ENCODE measurements around the gene CD164. TPM values are rescaled to one million over a fixed set of nuclear protein-coding genes. Genes with fewer than 3 reads are reported as not detected.

Gene CD164
- total RNA-seq, 4 donors from 2014 or later, result 284 to 415 (median 340) TPM

DNA sequence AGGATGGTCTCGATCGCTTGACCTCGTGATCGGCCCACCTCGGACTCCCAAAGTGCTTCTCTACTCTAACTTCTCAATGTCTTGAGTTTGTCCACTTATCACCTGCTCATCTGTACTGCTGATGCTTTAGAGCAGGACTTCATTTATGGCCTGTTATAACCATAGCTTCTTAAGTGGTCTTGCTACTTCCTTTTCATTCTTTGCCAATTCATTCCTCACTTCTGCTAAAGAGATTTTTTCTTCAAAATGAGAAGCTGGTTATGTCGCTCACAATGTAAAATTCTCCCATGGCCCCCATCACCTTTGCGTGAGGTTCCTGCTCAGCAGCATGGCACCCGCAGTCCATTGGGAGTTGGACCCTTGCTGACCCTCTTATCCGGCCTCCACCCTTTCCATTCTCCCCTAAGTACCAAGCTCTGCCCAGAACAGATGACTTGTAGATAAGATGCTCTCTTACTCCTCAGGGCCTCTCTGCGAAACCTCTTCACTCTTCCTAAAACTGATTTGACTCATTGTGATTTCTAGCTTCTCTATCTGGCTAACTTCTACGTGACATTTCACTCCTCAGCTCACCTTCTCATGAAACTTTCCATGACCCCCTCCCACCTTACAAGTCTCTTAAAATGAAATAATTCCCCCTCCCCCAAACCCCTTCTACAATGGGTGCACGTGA, 13.9 kb upstream of the CD164 start:
- WGBS, 2 donors, result 94 to 96% methylated on average over 12 of the region's 12 CpGs

DNA sequence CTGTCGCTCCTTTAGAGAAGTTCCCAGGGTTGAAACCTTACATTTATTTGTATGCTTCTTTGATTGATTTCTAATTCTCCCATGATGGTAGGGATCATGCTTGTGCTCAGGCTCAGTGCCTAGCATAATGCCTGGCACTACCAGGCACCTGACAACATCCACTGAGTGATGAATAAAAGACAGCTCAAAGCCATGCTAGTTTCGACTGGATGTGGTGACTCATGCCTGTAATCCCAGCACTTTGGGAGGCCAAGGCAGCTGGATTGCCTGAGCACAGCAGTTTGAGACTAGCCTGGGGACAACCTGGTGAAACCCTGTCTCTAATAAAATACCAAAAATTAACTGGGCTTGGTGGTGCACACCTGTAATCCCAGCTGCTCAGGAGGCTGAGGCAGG, 11.6 kb upstream of the CD164 start:
- TF ChIP-seq, protein P1, sequence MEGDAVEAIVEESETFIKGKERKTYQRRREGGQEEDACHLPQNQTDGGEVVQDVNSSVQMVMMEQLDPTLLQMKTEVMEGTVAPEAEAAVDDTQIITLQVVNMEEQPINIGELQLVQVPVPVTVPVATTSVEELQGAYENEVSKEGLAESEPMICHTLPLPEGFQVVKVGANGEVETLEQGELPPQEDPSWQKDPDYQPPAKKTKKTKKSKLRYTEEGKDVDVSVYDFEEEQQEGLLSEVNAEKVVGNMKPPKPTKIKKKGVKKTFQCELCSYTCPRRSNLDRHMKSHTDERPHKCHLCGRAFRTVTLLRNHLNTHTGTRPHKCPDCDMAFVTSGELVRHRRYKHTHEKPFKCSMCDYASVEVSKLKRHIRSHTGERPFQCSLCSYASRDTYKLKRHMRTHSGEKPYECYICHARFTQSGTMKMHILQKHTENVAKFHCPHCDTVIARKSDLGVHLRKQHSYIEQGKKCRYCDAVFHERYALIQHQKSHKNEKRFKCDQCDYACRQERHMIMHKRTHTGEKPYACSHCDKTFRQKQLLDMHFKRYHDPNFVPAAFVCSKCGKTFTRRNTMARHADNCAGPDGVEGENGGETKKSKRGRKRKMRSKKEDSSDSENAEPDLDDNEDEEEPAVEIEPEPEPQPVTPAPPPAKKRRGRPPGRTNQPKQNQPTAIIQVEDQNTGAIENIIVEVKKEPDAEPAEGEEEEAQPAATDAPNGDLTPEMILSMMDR (IDR thresholded peaks at IDR 0.05), result no peak
- no peak for TF ChIP-seq POLR2A (IDR thresholded peaks at IDR 0.05)
- Histone ChIP-seq H3K9me3 (no peaks in the 10 kb centered on the region), H3K36me3 (no peaks in the 10 kb centered on the region), H3K27ac (no peak overlapping the region), H3K4me1 (no peaks in the 10 kb centered on the region), H3K4me3 (replicated peaks in 1 of 3) (no peak overlapping the region), H3K27me3 (no peaks in the 10 kb centered on the region)
- intact Hi-C loops (cut with DNase I), result no loop called here
- DNase-seq, result no peak
- 97% methylated on average over 2 of the region's 2 CpGs for WGBS, 2 donors

More for the DNA sequence above, 13.9 kb upstream of the CD164 start:
- H3K4me1 ChIP-seq, result no peaks in the 10 kb centered on the region
- H3K9me3 ChIP-seq, result no peaks in the 10 kb centered on the region
- no peak overlapping the region for H3K4me3 ChIP-seq (replicated peaks in 1 of 3)
- H3K27me3 ChIP-seq, result no peaks in the 10 kb centered on the region
- TF ChIP-seq POLR2A (IDR thresholded peaks at IDR 0.05), result no peak
- TF ChIP-seq, protein P1 (IDR thresholded peaks at IDR 0.05), result no peak
- no peak overlapping the region for H3K27ac ChIP-seq
- intact Hi-C loops (cut with DNase I), result no loop called here
- H3K36me3 ChIP-seq, result no peaks in the 10 kb centered on the region
- DNase-seq, result no peak

DNA sequence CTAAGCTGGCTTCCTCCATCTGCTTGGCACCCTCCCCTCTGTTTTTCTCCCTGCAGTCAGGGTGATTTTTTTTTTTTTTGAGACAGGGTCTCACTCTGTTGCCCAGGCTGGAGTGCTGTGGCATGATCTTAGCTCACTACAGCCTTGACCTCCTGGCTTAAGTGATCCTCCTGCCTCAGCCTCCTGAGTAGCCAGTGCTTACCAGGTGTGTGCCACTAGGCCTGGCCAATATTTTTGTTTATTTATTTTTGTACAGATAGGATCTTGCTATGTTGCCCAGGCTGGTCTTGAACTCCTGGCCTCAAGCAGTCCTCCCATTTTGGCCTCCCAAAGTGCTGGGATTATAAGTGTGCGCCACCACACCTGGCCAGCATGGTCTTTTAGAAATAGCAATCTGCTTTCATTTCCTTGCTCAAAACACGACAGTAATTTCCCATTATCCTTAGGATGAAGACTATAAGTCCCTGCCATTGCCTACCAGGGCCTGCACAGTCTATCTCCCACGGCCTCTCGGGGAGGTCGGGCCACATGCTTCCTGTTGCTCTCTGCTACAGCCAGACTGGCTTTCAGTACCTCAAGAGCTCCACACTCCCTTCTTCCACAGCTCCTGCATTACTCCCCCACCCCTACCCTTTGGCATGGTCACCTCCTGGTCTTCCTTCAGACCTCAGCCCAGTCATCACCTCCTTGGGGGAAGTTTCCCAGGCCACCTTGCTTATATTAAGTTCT, 11.1 kb upstream of the CD164 start:
- Histone ChIP-seq H3K4me1 (no peaks in the 10 kb centered on the region), H3K27me3 (no peaks in the 10 kb centered on the region), H3K9me3 (no peaks in the 10 kb centered on the region), H3K4me3 (replicated peaks in 1 of 3) (no peak overlapping the region), H3K36me3 (no peaks in the 10 kb centered on the region), H3K27ac (no peak overlapping the region)
- TF ChIP-seq POLR2A (IDR thresholded peaks at IDR 0.05), result no peak
- TF ChIP-seq, protein P1 (IDR thresholded peaks at IDR 0.05), result no peak
- intact Hi-C loops (cut with DNase I), result no loop called here
- no peak for DNase-seq
- 88 to 95% methylated on average over 5 of the region's 5 CpGs for WGBS, 2 donors

DNA sequence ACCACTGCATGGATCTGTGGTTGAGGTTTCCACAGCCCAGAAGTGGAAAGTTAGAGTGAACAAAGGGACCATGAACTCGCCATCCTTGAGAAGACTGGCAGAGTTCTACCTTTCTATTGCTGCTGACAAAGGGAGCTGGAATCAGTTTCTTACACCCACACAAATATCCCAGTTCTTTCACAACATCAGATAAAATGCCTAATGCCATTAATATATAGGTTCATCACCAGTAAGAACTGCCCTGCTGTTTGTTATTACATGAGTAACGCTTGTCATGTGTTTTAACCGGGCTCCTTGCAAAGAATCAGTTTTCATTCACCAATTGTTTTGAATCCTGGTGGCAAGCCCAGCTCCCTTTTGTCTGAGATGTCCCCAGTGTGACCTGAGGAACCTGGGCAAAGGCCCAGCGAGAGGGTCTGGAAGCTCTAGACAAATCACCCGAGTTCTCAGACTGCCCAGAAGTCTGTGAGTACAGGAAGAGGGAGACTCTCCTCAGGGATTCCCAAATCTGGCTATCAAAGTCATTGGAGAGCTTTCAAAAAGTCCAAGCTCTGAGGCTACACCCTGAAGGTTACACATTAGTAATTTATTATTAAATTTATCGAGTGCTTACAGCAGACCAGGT, 7.5 kb upstream of the CD164 start:
- TF ChIP-seq POLR2A (IDR thresholded peaks at IDR 0.05), result no peak
- TF ChIP-seq, protein P1 (IDR thresholded peaks at IDR 0.05), result no peak
- no peak overlapping the region for H3K27ac ChIP-seq
- intact Hi-C loops (cut with DNase I), result loop anchor here (10.0 kb wide), 1 partner anchor 55 kb away; the partner anchor contains the start of genes PPIL6 and SMPD2
- no peaks in the 10 kb centered on the region for H3K36me3 ChIP-seq
- no peak for DNase-seq
- H3K4me3 ChIP-seq (replicated peaks in 1 of 3), result no peak overlapping the region
- WGBS, 2 donors, result 69 to 73% methylated on average over 6 of the region's 6 CpGs
- H3K4me1 ChIP-seq, result peaks cover under 1 to 3% of the 10 kb centered on the region in 2 donors
- no peaks in the 10 kb centered on the region for H3K9me3 ChIP-seq
- H3K27me3 ChIP-seq, result no peaks in the 10 kb centered on the region

Data from thyroid gland (tissue), 4 donors.